H9 (cell line): ENCODE results near the gene GRID1. TPM values are rescaled to one million over a fixed set of nuclear protein-coding genes. Genes with fewer than 3 reads are reported as not detected.

ENCODE experiments used
- DNase-seq: peaks from one replicate; pipeline ENCODE4 v3.0.0-alpha.2; 2017
- H2AFZ ChIP-seq: one replicate; pipeline ENCODE4 v1.6.1; 2013; ENCODE audit warnings: mild to moderate bottlenecking, low read length, control low read depth, moderate library complexity
- H2AK5ac ChIP-seq: 2 replicates; pipeline ENCODE4 v1.6.1; 2013; ENCODE audit warnings: low read length, control low read depth, mixed read lengths; ENCODE audit not compliant: insufficient read length
- H2BK120ac ChIP-seq: one replicate; pipeline ENCODE4 v1.6.1; 2013; ENCODE audit warnings: low read depth, mild to moderate bottlenecking, low read length, control low read depth, inconsistent platforms; ENCODE audit not compliant: poor library complexity, severe bottlenecking
- H2BK12ac ChIP-seq: 2 replicates; pipeline ENCODE4 v1.6.1; 2013; ENCODE audit warnings: low read length, control low read depth, mixed read lengths, low read depth; ENCODE audit not compliant: insufficient read length
- H2BK15ac ChIP-seq: 2 replicates; pipeline ENCODE4 v1.6.1; 2013; ENCODE audit warnings: low read depth, low read length, control low read depth
- H2BK20ac ChIP-seq: one replicate; pipeline ENCODE4 v1.6.1; 2013; ENCODE audit warnings: low read depth, mild to moderate bottlenecking, low read length, control low read depth, inconsistent platforms; ENCODE audit not compliant: poor library complexity, severe bottlenecking
- H2BK5ac ChIP-seq: 2 replicates; pipeline ENCODE4 v1.6.1; 2013; ENCODE audit warnings: low read length, control low read depth, mixed read lengths; ENCODE audit not compliant: insufficient read length
- H3K14ac ChIP-seq: 2 replicates; pipeline ENCODE4 v1.6.1; 2013; ENCODE audit warnings: low read length, control low read depth; ENCODE audit not compliant: insufficient read depth
- H3K18ac ChIP-seq: 2 replicates; pipeline ENCODE4 v1.6.1; 2013; ENCODE audit warnings: low read depth, mild to moderate bottlenecking, mixed read lengths, low read length, control low read depth; ENCODE audit not compliant: insufficient read length
- H3K23ac ChIP-seq: 2 replicates; pipeline ENCODE4 v1.6.1; 2013; ENCODE audit warnings: low read length, control low read depth, mixed read lengths, low read depth; ENCODE audit not compliant: insufficient read length
- H3K23me2 ChIP-seq: 2 replicates; pipeline ENCODE4 v1.6.1; 2013; ENCODE audit warnings: low read depth, mild to moderate bottlenecking, mixed read lengths, low read length, control low read depth; ENCODE audit not compliant: insufficient read length, poor library complexity, severe bottlenecking
- H3K27ac ChIP-seq: 2 replicates; pipeline ENCODE4 v1.5.1; 2013; ENCODE audit warnings: low read length, control low read depth, mixed read lengths, low read depth; ENCODE audit not compliant: insufficient read length
- H3K27me3 ChIP-seq: 2 replicates; pipeline ENCODE4 v1.6.1; 2013; ENCODE audit warnings: low read length, control low read depth, inconsistent platforms; ENCODE audit not compliant: insufficient read depth
- H3K4ac ChIP-seq: 2 replicates; pipeline ENCODE4 v1.6.1; 2013; ENCODE audit warnings: low read depth, mild to moderate bottlenecking, control low read depth, inconsistent platforms, low read length, moderate library complexity
- H3K4me1 ChIP-seq: 2 replicates; pipeline ENCODE4 v1.6.1; 2013; ENCODE audit warnings: low read length, control low read depth, inconsistent platforms; ENCODE audit not compliant: insufficient read depth
- H3K4me2 ChIP-seq: 2 replicates; pipeline ENCODE4 v1.6.1; 2013; ENCODE audit warnings: low read length, control low read depth, mixed read lengths; ENCODE audit not compliant: insufficient read length, insufficient read depth
- H3K56ac ChIP-seq: 2 replicates; pipeline ENCODE4 v1.6.1; 2013; ENCODE audit warnings: low read depth, mild to moderate bottlenecking, mixed read lengths, low read length, control low read depth; ENCODE audit not compliant: insufficient read length
- H3K79me1 ChIP-seq: 2 replicates; pipeline ENCODE4 v1.6.1; 2013; ENCODE audit warnings: low read depth, mild to moderate bottlenecking, moderate library complexity, low read length, control low read depth, inconsistent platforms; ENCODE audit not compliant: insufficient read depth, poor library complexity, severe bottlenecking
- H3K79me2 ChIP-seq: 2 replicates; pipeline ENCODE4 v1.6.1; 2013; ENCODE audit warnings: low read length, control low read depth, inconsistent platforms; ENCODE audit not compliant: insufficient read depth
- H3K9ac ChIP-seq: 2 replicates; pipeline ENCODE4 v1.6.1; 2013; ENCODE audit warnings: low read length, control low read depth, mixed read lengths; ENCODE audit not compliant: insufficient read length; ENCODE audit errors: extremely low read depth
- H3K9me3 ChIP-seq: one replicate; pipeline ENCODE4 v1.6.1; 2013; ENCODE audit warnings: low read depth, low read length, inconsistent platforms; ENCODE audit not compliant: control insufficient read depth
- H3T11ph ChIP-seq: one replicate; pipeline ENCODE4 v1.6.1; 2013; ENCODE audit warnings: mild to moderate bottlenecking, low read length, control low read depth, inconsistent platforms
- H4K20me1 ChIP-seq: one replicate; pipeline ENCODE4 v1.6.1; 2013; ENCODE audit not compliant: control insufficient read depth, insufficient read length, insufficient read depth
- H4K5ac ChIP-seq: 2 replicates; pipeline ENCODE4 v1.6.1; 2013; ENCODE audit warnings: low read depth, mild to moderate bottlenecking, mixed read lengths, low read length, control low read depth; ENCODE audit not compliant: insufficient read length
- H4K8ac ChIP-seq: replicated peaks from 2 replicates; pipeline ENCODE4 v1.6.1; 2013; ENCODE audit warnings: low read length, control low read depth, mixed read lengths, low read depth; ENCODE audit not compliant: insufficient read length
- H4K91ac ChIP-seq: 2 replicates; pipeline ENCODE4 v1.6.1; 2013; ENCODE audit warnings: low read depth, mild to moderate bottlenecking, moderate library complexity, mixed read lengths, low read length, control low read depth; ENCODE audit not compliant: insufficient read length
- H3K27ac Mint-ChIP-seq, 3 experiments: 2 replicates in 2 of 3; 3 replicates in 1 of 3; pipeline ENCODE4 v1.8.0; 2020 to 2021; ENCODE audit warnings: mixed read lengths in 3 of 3, mild to moderate bottlenecking in 1 of 3, moderate library complexity in 1 of 3
- H3K27me3 Mint-ChIP-seq: 2 replicates; pipeline ENCODE4 v1.8.0; 2021; ENCODE audit warnings: low read depth, mild to moderate bottlenecking, moderate library complexity, mixed read lengths
- H3K36me3 Mint-ChIP-seq, 3 experiments: 2 replicates in 2 of 3; 3 replicates in 1 of 3; pipeline ENCODE4 v1.8.0; 2020 to 2021; ENCODE audit warnings: low read depth in 3 of 3, mixed read lengths in 3 of 3; ENCODE audit not compliant: insufficient read depth in 1 of 3
- H3K4me1 Mint-ChIP-seq, 2 experiments: 2 replicates each; pipeline ENCODE4 v1.8.0; 2020; ENCODE audit warnings: mixed read lengths in 2 of 2
- H3K4me3 Mint-ChIP-seq, 2 experiments: 2 replicates in 1 of 2; 3 replicates in 1 of 2; pipeline ENCODE4 v1.8.0; 2020 to 2021; ENCODE audit warnings: mild to moderate bottlenecking in 2 of 2, mixed read lengths in 2 of 2, moderate library complexity in 1 of 2
- H3K9me3 Mint-ChIP-seq, 2 experiments: 2 replicates in 1 of 2; 3 replicates in 1 of 2; pipeline ENCODE4 v1.8.0; 2020; ENCODE audit warnings: mild to moderate bottlenecking in 2 of 2, mixed read lengths in 2 of 2, moderate library complexity in 1 of 2
- WGBS: extraction: QIAGEN DNeasy Blood & Tissue Kit; methylation state at CpG from one replicate; pipeline ENCODE4 v1.1.7; 2013; ENCODE audit warnings: missing lambda C conversion rate, low lambda C conversion rate, mixed read lengths; ENCODE audit not compliant: insufficient read length; ENCODE audit errors: extremely low coverage; 5-methylcytosine and 5-hydroxymethylcytosine counted together
- total RNA-seq: library from RNA; stranded (reverse); gene quantifications from 2 replicates; pipeline ENCODE4 v1.2.1, GENCODE V29; 2021
- TF ChIP-seq, protein P1 (sequence below): fragments of 200-600 bp; sonication (generic); conservative IDR thresholded peaks from 3 replicates; pipeline ENCODE4 v1.8.0; 2021; ENCODE audit warnings: antibody characterized with exemption, mild to moderate bottlenecking

GRID1 gene
- total RNA-seq, 1 experiment from 2014 or later: 0.35 TPM

DNA sequence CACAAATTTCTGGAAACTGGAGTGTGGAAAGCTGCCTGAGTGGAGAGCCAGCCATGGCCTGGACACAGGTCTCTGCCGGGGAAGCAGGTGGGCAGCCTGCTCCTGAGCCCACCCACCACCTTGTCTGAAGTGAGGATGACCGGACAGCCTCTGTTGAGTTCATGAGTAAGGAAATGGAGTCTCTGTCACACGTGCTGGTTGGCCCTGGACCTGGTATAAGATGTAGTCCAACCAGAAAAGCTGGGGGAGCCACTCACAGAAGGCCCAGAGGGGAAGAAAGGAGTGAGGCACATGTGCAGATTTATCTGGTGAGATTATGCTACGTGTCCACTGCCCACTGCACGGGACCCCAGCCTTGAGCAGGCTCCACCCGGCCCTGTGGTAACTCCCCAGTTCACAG is 383.5 kb downstream of the GRID1 start:
- Histone ChIP-seq H3K18ac (no peak overlapping the region), H4K20me1 (no peaks in the 10 kb centered on the region), H3K27me3 (no peaks in the 10 kb centered on the region), H3K4me2 (no peak overlapping the region), H2BK5ac (no peak overlapping the region), H4K91ac (no peak overlapping the region), H2BK20ac (no peak overlapping the region), H3K23ac (no peak overlapping the region), H3K9ac (no peak overlapping the region), H2AK5ac (no peak overlapping the region), H3K14ac (no peak overlapping the region), H3K4ac (no peak overlapping the region), H2BK12ac (no peak overlapping the region), H3T11ph (no peak overlapping the region), H2BK15ac (no peak overlapping the region), H3K9me3 (no peaks in the 10 kb centered on the region), H3K4me1 (no peaks in the 10 kb centered on the region), H2AFZ (no peak overlapping the region), H3K79me1 (no peaks in the 10 kb centered on the region), H4K5ac (no peak overlapping the region), H3K56ac (no peak overlapping the region), H4K8ac (no peak overlapping the region), H3K23me2 (no peaks in the 10 kb centered on the region), H2BK120ac (no peak overlapping the region), H3K27ac (no peak overlapping the region), H3K79me2 (no peaks in the 10 kb centered on the region)
- peak; percentile 12 for DNase-seq
- WGBS: no CpG with 5 or more reads among the region's 6 CpGs
- Mint-ChIP-seq H3K27me3 (peaks cover 2% of the 10 kb centered on the region), H3K27ac (no peak overlapping the region), H3K36me3 (no peaks in the 10 kb centered on the region), H3K9me3 (no peaks in the 10 kb centered on the region), H3K4me3 (no peak overlapping the region), H3K4me1 (peaks cover 3 to 9% of the 10 kb centered on the region in 2 experiments)
- TF ChIP-seq, protein P1, sequence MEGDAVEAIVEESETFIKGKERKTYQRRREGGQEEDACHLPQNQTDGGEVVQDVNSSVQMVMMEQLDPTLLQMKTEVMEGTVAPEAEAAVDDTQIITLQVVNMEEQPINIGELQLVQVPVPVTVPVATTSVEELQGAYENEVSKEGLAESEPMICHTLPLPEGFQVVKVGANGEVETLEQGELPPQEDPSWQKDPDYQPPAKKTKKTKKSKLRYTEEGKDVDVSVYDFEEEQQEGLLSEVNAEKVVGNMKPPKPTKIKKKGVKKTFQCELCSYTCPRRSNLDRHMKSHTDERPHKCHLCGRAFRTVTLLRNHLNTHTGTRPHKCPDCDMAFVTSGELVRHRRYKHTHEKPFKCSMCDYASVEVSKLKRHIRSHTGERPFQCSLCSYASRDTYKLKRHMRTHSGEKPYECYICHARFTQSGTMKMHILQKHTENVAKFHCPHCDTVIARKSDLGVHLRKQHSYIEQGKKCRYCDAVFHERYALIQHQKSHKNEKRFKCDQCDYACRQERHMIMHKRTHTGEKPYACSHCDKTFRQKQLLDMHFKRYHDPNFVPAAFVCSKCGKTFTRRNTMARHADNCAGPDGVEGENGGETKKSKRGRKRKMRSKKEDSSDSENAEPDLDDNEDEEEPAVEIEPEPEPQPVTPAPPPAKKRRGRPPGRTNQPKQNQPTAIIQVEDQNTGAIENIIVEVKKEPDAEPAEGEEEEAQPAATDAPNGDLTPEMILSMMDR: no peak
